GM19438 (cell line): ENCODE data around the gene CSTF3.
A peak's percentile ranks its signal among the peaks of the same experiment; 100 is the strongest.
"Not testable (repeated sequence)": the region's sequence is repeated elsewhere in the genome, so short reads cannot be mapped to it uniquely, and the experiment has no call there.

Experiments
- ATAC-seq: cut with Tn5 transposase; IDR thresholded peaks from one replicate; pipeline ENCODE4 v1.9.1; 2021; ENCODE audit warnings: low read depth; ENCODE audit not compliant: unreplicated experiment

Gene CSTF3

GRCh38 chr11:33161120-33162005, at the start of gene CSTF3:
Gene CSTF3, minus strand, starts transcription at chr11:33161480. Its CDS starts 155 bp downstream, at chr11:33161325.
- ATAC-seq: peak; percentile 93

- ATAC-seq: no peak
Observed at GRCh38 chr11:33208150-33208549, 46.9 kb upstream of the CSTF3 start.

GRCh38 chr11:33207408-33207985, 46.2 kb upstream of the CSTF3 start:
- no peak for ATAC-seq

- no peak for ATAC-seq
Observed at GRCh38 chr11:33197915-33198727, 36.8 kb upstream of the CSTF3 start.

GRCh38 chr11:33195462-33196173, 34.3 kb upstream of the CSTF3 start:
- no peak for ATAC-seq

GRCh38 chr11:33194455-33194854, 33.2 kb upstream of the CSTF3 start:
- ATAC-seq: no peak

GRCh38 chr11:33191467-33191866, 30.2 kb upstream of the CSTF3 start:
- no peak for ATAC-seq

- ATAC-seq: no peak
Observed at GRCh38 chr11:33187998-33188722, 26.9 kb upstream of the CSTF3 start.

GRCh38 chr11:33185756-33186155, 24.5 kb upstream of the CSTF3 start:
- no peak for ATAC-seq

- ATAC-seq: no peak
Observed at GRCh38 chr11:33182246-33182878, 21.1 kb upstream of the CSTF3 start.

- ATAC-seq: no peak
Observed at GRCh38 chr11:33179348-33179803, 18.1 kb upstream of the CSTF3 start.

- ATAC-seq: no peak
Observed at GRCh38 chr11:33178443-33179180, 17.3 kb upstream of the CSTF3 start.

GRCh38 chr11:33177676-33178336, 16.5 kb upstream of the CSTF3 start:
- no peak for ATAC-seq

GRCh38 chr11:33176760-33177159, 15.5 kb upstream of the CSTF3 start:
- not testable (repeated sequence) for ATAC-seq

GRCh38 chr11:33172996-33173395, 11.7 kb upstream of the CSTF3 start:
- no peak for ATAC-seq

- no peak for ATAC-seq
Observed at GRCh38 chr11:33172345-33172744, 11.1 kb upstream of the CSTF3 start.

GRCh38 chr11:33171251-33171650, 10.0 kb upstream of the CSTF3 start:
- ATAC-seq: no peak

GRCh38 chr11:33168709-33169200, 7.5 kb upstream of the CSTF3 start:
- no peak for ATAC-seq
